Keratinocyte (primary cell): Measurements from ENCODE around the gene SMIM10L2A. TPM values are rescaled to one million over a fixed set of nuclear protein-coding genes. Genes with fewer than 3 reads are reported as not detected.
"Not testable (repeated sequence)": the region's sequence is repeated elsewhere in the genome, so short reads cannot be mapped to it uniquely, and the experiment has no call there.

Experiments
- DNase-seq: peaks from one replicate; pipeline ENCODE4 v3.0.0-alpha.2; 2011; ENCODE audit warnings: low read depth, missing footprints, low spot score
- FAIRE-seq: peaks from 2 replicates; lab custom pipeline; 2011; peaks lifted over from hg19 to GRCh38; lab: Jason Lieb, UNC
- H2AFZ ChIP-seq: 2 replicates; pipeline ENCODE4 v1.6.0; 2012; ENCODE audit warnings: low read length, control low read depth, inconsistent platforms; ENCODE audit not compliant: control insufficient read depth
- H3K27ac ChIP-seq: 2 replicates; pipeline ENCODE4 v1.5.1; 2011; ENCODE audit warnings: low read length; ENCODE audit not compliant: control insufficient read depth, insufficient read depth
- H3K27me3 ChIP-seq: 3 replicates; pipeline ENCODE4 v1.6.0; 2011; ENCODE audit warnings: low read length; ENCODE audit not compliant: control insufficient read depth, insufficient read depth; ENCODE audit errors: extremely low read depth
- H3K36me3 ChIP-seq, 2 experiments: 2 replicates in 1 of 2; 3 replicates in 1 of 2; pipeline ENCODE4 v1.5.1; 2011; ENCODE audit warnings: low read length in 2 of 2, mild to moderate bottlenecking in 1 of 2; ENCODE audit not compliant: control insufficient read depth in 2 of 2, insufficient read depth in 2 of 2; ENCODE audit errors: extremely low read depth in 1 of 2
- H3K4me1 ChIP-seq: 3 replicates; pipeline ENCODE4 v1.5.1; 2011; ENCODE audit warnings: low read length; ENCODE audit not compliant: control insufficient read depth, insufficient read depth; ENCODE audit errors: extremely low read depth
- H3K4me2 ChIP-seq: 3 replicates; pipeline ENCODE4 v1.6.0; 2011; ENCODE audit warnings: low read depth, low read length; ENCODE audit not compliant: control insufficient read depth, insufficient read depth; ENCODE audit errors: extremely low read depth
- H3K4me3 ChIP-seq, 3 experiments: fragments of 200-600 bp in 1 of 3; sonication (generic) in 1 of 3; 2 replicates in 2 of 3; 3 replicates in 1 of 3; pipeline ENCODE4 v1.5.1; 2011 to 2016; ENCODE audit warnings: low read length in 3 of 3, mild to moderate bottlenecking in 3 of 3, control low read depth in 2 of 3, inconsistent platforms in 1 of 3, low read depth in 1 of 3, mixed read lengths in 1 of 3, mixed run types in 1 of 3, moderate library complexity in 1 of 3; ENCODE audit not compliant: control insufficient read depth in 2 of 3, insufficient read depth in 2 of 3; ENCODE audit errors: extremely low read depth in 1 of 3
- H3K79me2 ChIP-seq: 2 replicates; pipeline ENCODE4 v1.6.0; 2012; ENCODE audit warnings: low read length; ENCODE audit not compliant: control insufficient read depth, insufficient read depth
- H3K9ac ChIP-seq: 3 replicates; pipeline ENCODE4 v1.6.0; 2011; ENCODE audit warnings: low read length; ENCODE audit not compliant: control insufficient read depth, insufficient read depth; ENCODE audit errors: extremely low read depth
- H3K9me1 ChIP-seq: 3 replicates; pipeline ENCODE4 v1.6.0; 2011; ENCODE audit warnings: low read length; ENCODE audit not compliant: control insufficient read depth, insufficient read depth; ENCODE audit errors: extremely low read depth
- H3K9me3 ChIP-seq: 2 replicates; pipeline ENCODE4 v1.5.1; 2012; ENCODE audit warnings: low read depth, low read length; ENCODE audit not compliant: control insufficient read depth
- H4K20me1 ChIP-seq: 3 replicates; pipeline ENCODE4 v1.6.0; 2011; ENCODE audit warnings: low read length; ENCODE audit not compliant: control insufficient read depth, insufficient read depth; ENCODE audit errors: extremely low read depth
- EZH2 ChIP-seq: IDR thresholded peaks from one replicate; pipeline ENCODE4 v1.6.1; 2012; ENCODE audit warnings: inconsistent platforms, mild to moderate bottlenecking, low read length, moderate library complexity
- dilution Hi-C: fragments of 300-500 bp; cut with MboI; formaldehyde crosslinking; loops from one replicate; pipeline ENCODE4 v1.7.0; 2020; ENCODE audit warnings: low sequenced_read_pairs; ENCODE audit not compliant: extremely low pct_ligation_motif_present
- polyA plus RNA-seq, 5 experiments: library from polyadenylated mRNA; depleted of rRNA in 3 of 5; stranded (reverse) in 3 of 5; stranded (forward) in 1 of 5; unstranded in 1 of 5; fragments of >200 nt; gene quantifications; 1 replicate in 1 of 5; 2 replicates in 3 of 5; 3 replicates in 1 of 5; pipeline versions ENCODE4 v1.2.1 to v1.2.3, GENCODE V29; 2011 to 2012; ENCODE audit warnings: missing spikeins in 2 of 5, low read depth in 1 of 5, low replicate concordance in 1 of 5
- TF ChIP-seq, protein P1 (sequence below), 3 experiments: IDR thresholded peaks in 1 of 3; conservative IDR thresholded peaks in 1 of 3; optimal IDR thresholded peaks in 1 of 3; 2 replicates in 2 of 3; 3 replicates in 1 of 3; pipeline versions ENCODE3 to v1.5.1; 2011; ENCODE audit warnings: low read length in 3 of 3, mild to moderate bottlenecking in 3 of 3, moderate library complexity in 2 of 3, control low read depth in 1 of 3, inconsistent platforms in 1 of 3; ENCODE audit not compliant: insufficient read depth in 2 of 3; ENCODE audit errors: extremely low read depth in 1 of 3

The SMIM10L2A gene
- polyA plus RNA-seq, 1 donor (not counting 4 experiments of a cell fraction or from before 2014, with no cell fraction given), result 0.49 TPM

DNA sequence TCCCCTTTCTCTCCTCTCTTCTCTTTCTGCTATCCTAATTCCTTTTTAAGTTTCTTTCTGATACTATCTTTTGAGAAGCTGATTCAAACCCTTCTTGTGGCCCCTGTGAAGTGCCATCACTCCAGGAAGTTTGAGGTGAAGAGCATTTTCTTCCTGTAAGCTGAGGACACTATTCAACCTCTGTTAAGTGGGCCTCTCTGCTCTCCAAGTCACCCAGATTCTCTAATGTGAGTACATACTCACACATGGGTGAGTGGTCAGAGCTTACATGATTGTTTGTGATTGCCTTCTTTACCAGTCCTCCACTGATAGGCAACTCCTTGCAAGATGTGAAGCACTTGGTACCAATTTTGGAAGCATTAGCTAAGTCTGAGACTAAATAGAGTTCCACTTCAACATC lies 18.4 kb upstream of the SMIM10L2A start:
- FAIRE-seq, result no peak
- Histone ChIP-seq H4K20me1 (no peaks in the 10 kb centered on the region), H3K79me2 (no peaks in the 10 kb centered on the region), H3K27me3 (no peaks in the 10 kb centered on the region), H3K9me1 (no peaks in the 10 kb centered on the region), H3K4me1 (no peaks in the 10 kb centered on the region), H3K4me3 (no peak overlapping the region), H3K4me2 (no peak overlapping the region), H3K9ac (no peak overlapping the region), H3K27ac (no peak overlapping the region), H3K9me3 (no peaks in the 10 kb centered on the region), H3K36me3 (no peaks in the 10 kb centered on the region), H2AFZ (no peak overlapping the region)
- TF ChIP-seq, protein P1, sequence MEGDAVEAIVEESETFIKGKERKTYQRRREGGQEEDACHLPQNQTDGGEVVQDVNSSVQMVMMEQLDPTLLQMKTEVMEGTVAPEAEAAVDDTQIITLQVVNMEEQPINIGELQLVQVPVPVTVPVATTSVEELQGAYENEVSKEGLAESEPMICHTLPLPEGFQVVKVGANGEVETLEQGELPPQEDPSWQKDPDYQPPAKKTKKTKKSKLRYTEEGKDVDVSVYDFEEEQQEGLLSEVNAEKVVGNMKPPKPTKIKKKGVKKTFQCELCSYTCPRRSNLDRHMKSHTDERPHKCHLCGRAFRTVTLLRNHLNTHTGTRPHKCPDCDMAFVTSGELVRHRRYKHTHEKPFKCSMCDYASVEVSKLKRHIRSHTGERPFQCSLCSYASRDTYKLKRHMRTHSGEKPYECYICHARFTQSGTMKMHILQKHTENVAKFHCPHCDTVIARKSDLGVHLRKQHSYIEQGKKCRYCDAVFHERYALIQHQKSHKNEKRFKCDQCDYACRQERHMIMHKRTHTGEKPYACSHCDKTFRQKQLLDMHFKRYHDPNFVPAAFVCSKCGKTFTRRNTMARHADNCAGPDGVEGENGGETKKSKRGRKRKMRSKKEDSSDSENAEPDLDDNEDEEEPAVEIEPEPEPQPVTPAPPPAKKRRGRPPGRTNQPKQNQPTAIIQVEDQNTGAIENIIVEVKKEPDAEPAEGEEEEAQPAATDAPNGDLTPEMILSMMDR (optimal IDR thresholded peaks at IDR 0.05 in 1 of 3, IDR thresholded peaks at IDR 0.05 in 1 of 3, conservative IDR thresholded peaks at IDR 0.05 in 1 of 3; ENCODE audit: extremely low read depth in 1 of 3, insufficient read depth in 2 of 3, low read length in 3 of 3), result no peak
- no peak for TF ChIP-seq EZH2
- dilution Hi-C loops, result no loop called here
- no peak for DNase-seq

DNA sequence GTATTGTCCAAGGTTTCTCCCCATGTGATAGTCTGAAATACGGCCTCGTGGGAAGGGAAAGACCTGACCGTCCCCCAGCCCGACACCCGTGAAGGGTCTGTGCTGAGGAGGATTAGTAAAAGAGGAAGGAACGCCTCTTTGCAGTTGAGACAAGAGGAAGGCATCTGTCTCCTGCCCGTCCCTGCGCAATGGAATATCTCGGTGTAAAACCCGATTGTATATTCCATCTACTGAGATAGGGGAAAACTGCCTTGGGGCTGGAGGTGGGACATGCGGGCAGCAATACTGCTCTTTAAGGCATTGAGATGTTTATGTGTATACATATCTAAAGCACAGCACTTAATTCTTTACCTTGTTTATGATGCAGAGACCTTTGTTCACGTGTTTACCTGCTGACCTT lies 15.3 kb upstream of the SMIM10L2A start:
- H2AFZ ChIP-seq, FAIRE-seq, H3K4me2 ChIP-seq, H3K9ac ChIP-seq, DNase-seq, H3K27me3 ChIP-seq, dilution Hi-C loops, H3K9me3 ChIP-seq, H3K4me3 ChIP-seq, H4K20me1 ChIP-seq, H3K27ac ChIP-seq, H3K79me2 ChIP-seq, H3K9me1 ChIP-seq, H3K4me1 ChIP-seq, H3K36me3 ChIP-seq: not testable (repeated sequence)

DNA sequence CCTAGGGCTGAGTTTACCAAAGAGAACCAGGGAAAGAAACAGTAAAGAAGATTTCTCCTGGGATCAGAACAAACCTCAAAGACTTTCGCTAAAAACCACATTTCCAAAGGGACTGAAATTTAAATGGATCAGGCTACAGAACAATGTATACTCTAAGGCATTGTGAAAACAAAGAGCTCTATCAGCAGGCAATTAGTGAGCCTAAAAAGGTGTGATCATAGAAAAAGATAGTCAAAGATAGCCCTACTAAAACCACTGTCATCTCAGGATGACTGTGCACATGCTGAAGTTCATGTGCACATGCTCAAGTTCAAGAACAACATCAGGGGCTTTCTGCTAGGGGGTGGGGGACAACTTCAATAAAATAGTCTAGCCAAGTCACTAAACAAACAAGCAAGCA lies 12.9 kb upstream of the SMIM10L2A start:
- H3K9ac ChIP-seq, result no peak overlapping the region

More for the DNA sequence above, 12.9 kb upstream of the SMIM10L2A start:
- Histone ChIP-seq H3K36me3 (no peaks in the 10 kb centered on the region), H3K4me3 (no peak overlapping the region), H2AFZ (no peak overlapping the region), H3K9me1 (no peaks in the 10 kb centered on the region), H3K27ac (no peak overlapping the region), H4K20me1 (no peaks in the 10 kb centered on the region), H3K4me1 (no peaks in the 10 kb centered on the region), H3K4me2 (no peak overlapping the region), H3K9me3 (no peaks in the 10 kb centered on the region), H3K79me2 (no peaks in the 10 kb centered on the region), H3K27me3 (no peaks in the 10 kb centered on the region)
- FAIRE-seq (no peak), DNase-seq (no peak)
- TF ChIP-seq, protein P1 (optimal IDR thresholded peaks at IDR 0.05 in 1 of 3, IDR thresholded peaks at IDR 0.05 in 1 of 3, conservative IDR thresholded peaks at IDR 0.05 in 1 of 3; ENCODE audit: extremely low read depth in 1 of 3, insufficient read depth in 2 of 3, low read length in 3 of 3), result no peak
- no peak for TF ChIP-seq EZH2
- dilution Hi-C loops, result no loop called here
